ENCODE measurements around the gene TNPO3.

TNPO3 gene

GRCh38 chr7:129054438-129055293, at the start of gene TNPO3:
Gene TNPO3 (minus strand): TSS chr7:129055111. CDS start chr7:129054770, 341 bp downstream.
- Mint-ChIP-seq H3K4me1 (ENCODE audit: low read depth) (peaks cover 21% of the 10 kb centered on the region), H3K27me3 (ENCODE audit: low read depth) (peaks cover 11% of the 10 kb centered on the region), H3K27ac (peak within 1 kb of the TSS; percentile 99), H3K4me3 (peak within 1 kb of the TSS; percentile 96), H3K36me3 (ENCODE audit: low read depth) (peaks cover 8% of the 10 kb centered on the region), H3K9me3 (no peaks in the 10 kb centered on the region)
- DNase-seq (ENCODE audit: low spot score): peak; percentile 89

GRCh38 chr7:129103561-129104324, 48.8 kb upstream of the TNPO3 start:
- H3K4me3 Mint-ChIP-seq: no peak overlapping the region

DNA sequence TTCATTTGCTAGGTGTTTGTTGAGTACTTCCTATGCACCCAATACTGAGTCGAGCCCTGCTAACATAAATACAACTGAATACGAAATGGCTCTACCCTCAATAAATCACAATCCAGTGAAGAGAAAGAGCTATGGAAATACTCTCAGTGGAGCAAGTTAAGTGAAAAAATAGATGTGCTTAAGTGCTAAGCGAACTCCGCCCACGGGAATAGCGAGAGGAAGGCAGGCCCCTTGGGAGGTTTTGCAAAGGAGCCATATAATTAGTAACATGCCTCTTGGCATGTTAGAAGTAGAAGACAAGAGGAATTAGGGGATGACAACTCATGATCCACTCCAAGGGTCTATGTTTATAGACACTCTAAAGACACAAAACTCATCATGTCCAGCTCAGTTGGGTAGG, 46.8 kb upstream of the TNPO3 start:
- no peak for DNase-seq (ENCODE audit: low spot score)
- H3K9me3 Mint-ChIP-seq: no peaks in the 10 kb centered on the region
- no peaks in the 10 kb centered on the region for H3K36me3 Mint-ChIP-seq (ENCODE audit: low read depth)
- H3K27me3 Mint-ChIP-seq (ENCODE audit: low read depth): peaks cover 2% of the 10 kb centered on the region
- no peaks in the 10 kb centered on the region for H3K4me1 Mint-ChIP-seq (ENCODE audit: low read depth)
- no peak overlapping the region for H3K27ac Mint-ChIP-seq
- no peak overlapping the region for H3K4me3 Mint-ChIP-seq

More at GRCh38 chr7:129103561-129104324, 48.8 kb upstream of the TNPO3 start:
- H3K9me3 Mint-ChIP-seq: no peaks in the 10 kb centered on the region
- H3K36me3 Mint-ChIP-seq (ENCODE audit: low read depth): no peaks in the 10 kb centered on the region
- no peak for DNase-seq (ENCODE audit: low spot score)
- no peaks in the 10 kb centered on the region for H3K4me1 Mint-ChIP-seq (ENCODE audit: low read depth)
- peaks cover 4% of the 10 kb centered on the region for H3K27me3 Mint-ChIP-seq (ENCODE audit: low read depth)
- no peak overlapping the region for H3K27ac Mint-ChIP-seq

GRCh38 chr7:129100827-129101166, 45.9 kb upstream of the TNPO3 start:
- DNase-seq (ENCODE audit: low spot score): no peak
- Mint-ChIP-seq H3K9me3 (no peaks in the 10 kb centered on the region), H3K4me3 (no peak overlapping the region), H3K36me3 (ENCODE audit: low read depth) (no peaks in the 10 kb centered on the region), H3K4me1 (ENCODE audit: low read depth) (no peaks in the 10 kb centered on the region), H3K27me3 (ENCODE audit: low read depth) (peaks cover 2% of the 10 kb centered on the region), H3K27ac (no peak overlapping the region)

DNA sequence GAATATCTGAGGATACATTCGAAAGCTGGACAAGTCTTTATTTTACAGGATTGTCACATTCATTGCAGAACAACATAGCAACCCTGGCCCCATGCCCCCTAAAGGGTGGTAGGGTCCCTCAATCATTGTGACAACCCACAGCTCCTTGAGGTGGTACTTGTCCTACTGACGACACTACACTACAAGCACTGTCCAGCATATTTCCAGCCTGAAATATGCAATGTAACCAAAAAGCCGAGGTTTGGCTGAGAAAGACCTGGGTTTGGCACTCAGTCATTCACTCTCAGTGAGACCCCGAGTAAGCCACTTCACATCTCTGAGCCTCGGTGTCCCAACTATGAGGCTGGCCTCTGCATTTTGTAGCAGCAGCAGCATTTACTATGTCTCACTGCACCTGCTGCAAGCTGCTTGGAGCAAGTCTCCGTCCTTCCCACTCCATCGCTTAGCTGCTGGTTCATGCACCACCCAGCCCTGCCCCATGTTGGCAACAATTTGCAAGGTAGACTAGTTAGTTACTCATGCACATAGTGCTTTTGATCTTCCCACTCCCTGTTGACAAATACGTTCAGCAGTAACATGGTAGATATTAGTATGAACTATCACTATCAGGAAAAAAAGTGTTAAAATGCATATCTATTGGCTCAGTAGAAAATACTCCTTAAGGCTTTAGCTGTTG, 43.6 kb upstream of the TNPO3 start:
- DNase-seq (ENCODE audit: low spot score): no peak
- Mint-ChIP-seq H3K27me3 (ENCODE audit: low read depth) (peaks cover 2% of the 10 kb centered on the region), H3K9me3 (no peaks in the 10 kb centered on the region), H3K36me3 (ENCODE audit: low read depth) (no peaks in the 10 kb centered on the region), H3K27ac (no peak overlapping the region), H3K4me3 (no peak overlapping the region), H3K4me1 (ENCODE audit: low read depth) (peaks cover 7% of the 10 kb centered on the region)

GRCh38 chr7:129095258-129095657, 40.3 kb upstream of the TNPO3 start:
- peak; percentile 7 for DNase-seq (ENCODE audit: low spot score)

DNA sequence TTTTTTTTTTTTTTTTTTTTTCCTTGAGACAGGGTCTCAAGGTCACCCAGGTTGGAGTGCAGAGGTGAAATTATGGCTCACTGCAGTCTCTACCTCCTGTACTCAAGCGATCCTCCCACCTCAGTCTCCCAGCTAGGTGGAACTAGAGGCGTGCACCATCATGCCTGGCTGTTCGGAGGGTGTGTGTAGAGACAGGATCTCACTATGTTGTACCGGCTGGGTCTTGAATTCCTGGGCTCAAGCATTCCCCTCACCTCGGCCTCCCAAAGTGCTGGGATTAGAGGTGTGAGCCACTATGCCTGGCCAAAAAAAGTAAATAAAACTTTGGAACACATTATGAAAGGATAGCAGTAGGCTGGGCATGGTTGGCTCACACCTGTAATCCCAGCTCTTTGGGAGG, 39.6 kb upstream of the TNPO3 start:
- H3K36me3 Mint-ChIP-seq (ENCODE audit: low read depth): no peaks in the 10 kb centered on the region
- peaks cover 2% of the 10 kb centered on the region for H3K27me3 Mint-ChIP-seq (ENCODE audit: low read depth)
- H3K27ac Mint-ChIP-seq: no peak overlapping the region
- H3K4me1 Mint-ChIP-seq (ENCODE audit: low read depth): peaks cover 21% of the 10 kb centered on the region
- no peak for DNase-seq (ENCODE audit: low spot score)
- H3K9me3 Mint-ChIP-seq: no peaks in the 10 kb centered on the region
- no peak overlapping the region for H3K4me3 Mint-ChIP-seq

More at GRCh38 chr7:129095258-129095657, 40.3 kb upstream of the TNPO3 start:
- peak overlapping the region; percentile 17 for H3K4me3 Mint-ChIP-seq
- no peaks in the 10 kb centered on the region for H3K9me3 Mint-ChIP-seq
- H3K36me3 Mint-ChIP-seq (ENCODE audit: low read depth): no peaks in the 10 kb centered on the region
- peaks cover 2% of the 10 kb centered on the region for H3K27me3 Mint-ChIP-seq (ENCODE audit: low read depth)
- H3K4me1 Mint-ChIP-seq (ENCODE audit: low read depth): peaks cover 15% of the 10 kb centered on the region
- peak overlapping the region; percentile 60 for H3K27ac Mint-ChIP-seq

DNA sequence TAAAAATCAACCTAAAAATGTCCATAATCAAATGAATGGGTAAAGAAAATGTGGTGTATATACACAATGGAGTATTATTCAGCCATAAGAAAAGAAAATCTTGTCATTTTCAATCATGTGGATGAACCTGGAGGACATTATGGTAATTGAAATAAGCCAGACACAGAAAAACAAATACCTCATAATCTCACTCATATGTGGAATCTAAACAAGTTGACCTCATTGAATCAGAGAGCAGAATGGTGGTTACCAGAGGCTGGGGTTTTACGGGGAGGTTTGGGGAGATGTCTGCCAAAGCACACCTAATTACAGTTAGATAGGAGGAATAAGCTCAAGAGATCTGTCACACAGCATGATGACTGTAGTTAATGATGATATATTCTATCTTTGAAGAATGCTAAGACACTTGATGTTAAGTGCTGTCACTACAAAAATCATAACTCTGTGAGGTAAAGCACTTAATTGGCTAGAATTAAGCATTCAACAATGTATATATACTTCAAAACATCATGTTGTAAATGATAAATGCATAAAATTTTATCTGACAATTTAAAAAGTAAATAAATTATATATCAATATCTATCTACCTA, 39.1 kb upstream of the TNPO3 start:
- Mint-ChIP-seq H3K27ac (no peak overlapping the region), H3K27me3 (ENCODE audit: low read depth) (peaks cover 2% of the 10 kb centered on the region), H3K4me1 (ENCODE audit: low read depth) (peaks cover 26% of the 10 kb centered on the region), H3K4me3 (no peak overlapping the region), H3K36me3 (ENCODE audit: low read depth) (no peaks in the 10 kb centered on the region), H3K9me3 (no peaks in the 10 kb centered on the region)
- no peak for DNase-seq (ENCODE audit: low spot score)

GRCh38 chr7:129091484-129092002, 36.6 kb upstream of the TNPO3 start:
- H3K9me3 Mint-ChIP-seq: no peaks in the 10 kb centered on the region
- peaks cover 26% of the 10 kb centered on the region for H3K4me1 Mint-ChIP-seq (ENCODE audit: low read depth)
- no peaks in the 10 kb centered on the region for H3K36me3 Mint-ChIP-seq (ENCODE audit: low read depth)
- no peak overlapping the region for H3K27ac Mint-ChIP-seq
- peaks cover 2% of the 10 kb centered on the region for H3K27me3 Mint-ChIP-seq (ENCODE audit: low read depth)
- DNase-seq (ENCODE audit: low spot score): peak; percentile 78
- H3K4me3 Mint-ChIP-seq: no peak overlapping the region

DNA sequence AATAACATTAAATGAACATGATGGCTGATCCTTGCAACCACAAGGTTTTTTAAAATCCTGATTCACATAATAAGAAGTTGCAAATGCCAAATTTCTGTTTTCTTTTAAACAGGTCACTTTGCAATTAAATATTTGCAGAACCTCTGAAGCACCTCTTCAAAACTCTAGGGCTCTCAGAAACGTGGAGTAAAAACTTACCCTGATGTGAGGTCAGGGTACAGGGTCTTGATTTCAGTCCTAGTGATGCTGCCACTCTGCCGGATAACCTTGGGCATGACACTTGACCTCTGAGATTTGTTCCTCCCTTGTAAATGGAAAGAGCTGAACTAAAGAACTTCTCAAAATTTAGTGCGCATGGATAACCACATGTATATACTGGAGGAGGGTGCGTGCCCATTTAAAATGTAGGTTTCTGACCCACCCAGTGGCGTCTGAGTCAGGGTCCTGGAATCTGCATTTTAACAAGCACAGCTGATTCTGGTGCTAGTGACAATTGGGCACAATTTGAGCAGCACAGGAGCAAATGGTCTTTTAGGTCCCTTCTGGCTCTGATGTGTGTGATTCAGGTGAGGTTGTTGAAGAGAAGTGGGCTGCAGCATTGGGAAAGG, 35.5 kb upstream of the TNPO3 start:
- H3K4me1 Mint-ChIP-seq (ENCODE audit: low read depth): peaks cover 23% of the 10 kb centered on the region
- DNase-seq (ENCODE audit: low spot score): no peak
- H3K36me3 Mint-ChIP-seq (ENCODE audit: low read depth): no peaks in the 10 kb centered on the region
- H3K27me3 Mint-ChIP-seq (ENCODE audit: low read depth): peaks cover 2% of the 10 kb centered on the region
- no peak overlapping the region for H3K27ac Mint-ChIP-seq
- no peaks in the 10 kb centered on the region for H3K9me3 Mint-ChIP-seq
- H3K4me3 Mint-ChIP-seq: no peak overlapping the region

DNA sequence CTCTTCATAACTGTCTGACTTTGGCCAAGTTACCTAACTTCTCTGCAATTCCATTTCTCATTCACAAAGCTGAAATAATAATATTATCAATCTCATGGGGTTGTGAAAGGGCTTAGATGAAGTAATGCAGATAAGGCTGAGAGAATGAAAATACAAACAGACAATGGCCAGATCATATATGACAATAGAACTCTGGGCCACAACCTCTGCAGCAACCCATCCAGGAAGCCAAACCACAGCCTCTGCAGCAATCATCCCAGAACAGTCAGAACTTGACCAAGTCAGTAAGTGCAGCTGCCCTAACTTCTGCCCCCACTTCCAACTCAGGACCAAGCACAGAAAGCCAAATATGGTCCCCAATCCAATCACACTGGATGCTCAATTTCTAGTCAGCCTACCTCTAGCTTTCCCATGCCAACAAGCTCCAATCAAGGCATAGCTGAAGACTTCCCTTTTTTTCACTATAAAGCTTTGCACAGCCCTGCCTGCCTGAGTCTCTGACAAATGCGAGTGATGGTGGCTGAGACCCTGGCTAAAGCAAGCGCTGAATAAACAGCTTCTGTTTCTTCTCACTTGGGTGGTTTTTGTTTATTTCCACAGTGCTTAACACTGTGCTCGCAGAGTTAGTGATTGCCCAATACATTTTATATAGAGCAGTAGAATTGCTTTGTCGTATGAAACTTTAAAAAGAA, 34.8 kb upstream of the TNPO3 start:
- no peak overlapping the region for H3K4me3 Mint-ChIP-seq
- H3K27me3 Mint-ChIP-seq (ENCODE audit: low read depth): peaks cover 2% of the 10 kb centered on the region
- peaks cover 19% of the 10 kb centered on the region for H3K4me1 Mint-ChIP-seq (ENCODE audit: low read depth)
- H3K9me3 Mint-ChIP-seq: no peaks in the 10 kb centered on the region
- no peaks in the 10 kb centered on the region for H3K36me3 Mint-ChIP-seq (ENCODE audit: low read depth)
- peak; percentile 42 for DNase-seq (ENCODE audit: low spot score)
- no peak overlapping the region for H3K27ac Mint-ChIP-seq

- Mint-ChIP-seq H3K4me1 (ENCODE audit: low read depth) (peaks cover 10% of the 10 kb centered on the region), H3K27ac (no peak overlapping the region), H3K4me3 (no peak overlapping the region), H3K9me3 (no peaks in the 10 kb centered on the region), H3K27me3 (ENCODE audit: low read depth) (peaks cover under 1% of the 10 kb centered on the region), H3K36me3 (ENCODE audit: low read depth) (no peaks in the 10 kb centered on the region)
- DNase-seq (ENCODE audit: low spot score): no peak
Measured at GRCh38 chr7:129084801-129085551, 30.1 kb upstream of the TNPO3 start.

Data from T-helper 2 cell treated with Interferon-gamma antibody and Interleukin-4, amounts not matched to agents 5 μg/mL and 100 μg/mL, for 36 hours (primary cell).